Muscle of arm (tissue), 12 donors: Measurements from ENCODE around the gene TFF3. TPM values are rescaled to one million over a fixed set of nuclear protein-coding genes. Genes with fewer than 3 reads are reported as not detected.

Experiments
- DNase-seq: peaks from one replicate; pipeline ENCODE4 v3.0.0-alpha.2; 2013
- polyA plus RNA-seq, 12 donors: library from polyadenylated mRNA; unstranded; fragments of 120-200 nt; gene quantifications; one replicate each; pipeline ENCODE4 v1.2.1, GENCODE V29; 2013; ENCODE audit not compliant: insufficient read length in 12 of 12

TFF3 gene
- polyA plus RNA-seq, 12 donors = 0.75 to 218 (median 1.4) TPM; not detected in 1

- no peak for DNase-seq
These were observed 44.1 kb downstream of the TFF3 start for GRCh38 chr21:42271065-42271464.

- DNase-seq = no peak
These were observed 45.8 kb downstream of the TFF3 start for GRCh38 chr21:42269386-42269785.

GRCh38 chr21:42266971-42267556 lies 48.1 kb downstream of the TFF3 start:
- no peak for DNase-seq

GRCh38 chr21:42265231-42265812 lies 49.9 kb downstream of the TFF3 start:
- no peak for DNase-seq

GRCh38 chr21:42264245-42265195 lies 50.7 kb downstream of the TFF3 start:
- no peak for DNase-seq

- no peak for DNase-seq
These were observed 51.5 kb downstream of the TFF3 start for GRCh38 chr21:42263591-42264131.

DNA sequence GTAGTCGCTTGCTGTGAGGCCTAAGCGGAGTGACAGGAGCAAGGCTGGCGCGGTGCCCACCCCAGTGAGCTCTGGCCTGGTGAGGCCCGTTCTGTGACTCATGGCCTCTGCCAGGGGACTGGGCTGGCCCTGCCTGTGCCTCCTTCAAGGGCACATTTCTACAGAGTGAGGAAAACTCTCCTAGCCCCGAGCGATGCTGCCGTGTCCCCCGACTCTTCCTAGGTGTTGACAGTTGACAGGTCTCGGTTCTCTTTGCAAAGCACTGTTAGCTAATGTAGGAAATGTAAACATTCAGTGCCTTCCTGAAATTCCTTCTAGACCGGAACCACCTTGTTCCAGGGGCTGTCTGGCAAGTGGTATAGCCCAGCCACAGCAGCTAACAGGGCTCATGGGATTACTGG lies 52.4 kb downstream of the TFF3 start:
- no peak for DNase-seq

- DNase-seq = no peak
These were observed 53.4 kb downstream of the TFF3 start for GRCh38 chr21:42261829-42262200.

Other genes starting within 250 kb of the TFF3 start
- under 1 TPM in 1 of 12 donors, not detected in 11; 0.12 TPM for gene UMODL1, start 244.1 kb downstream of the TFF3 start, polyA plus RNA-seq
- gene ABCG1, start 96.3 kb downstream of the TFF3 start, polyA plus RNA-seq = 1 to 10 TPM in 11 of 12 donors, not detected in 1; 4.5 to 9.3 (median 6.8) TPM
- under 1 TPM in 1 of 12 donors, not detected in 11; 0.25 TPM for gene TFF2, start 35.6 kb upstream of the TFF3 start, polyA plus RNA-seq
- not detected for gene TFF1, start 51.1 kb upstream of the TFF3 start, polyA plus RNA-seq
- gene TMPRSS3, start 80.6 kb upstream of the TFF3 start, polyA plus RNA-seq = under 1 TPM in 2 of 12 donors, not detected in 10; 0.10 to 0.32 TPM
- gene UBASH3A, start 88.5 kb upstream of the TFF3 start, polyA plus RNA-seq = under 1 TPM in 7 of 12 donors, not detected in 5; 0.12 to 0.63 (median 0.15) TPM
- 1 to 10 TPM in 1 of 12 donors, under 1 TPM in 8, not detected in 3; 0.07 to 1.5 (median 0.21) TPM for gene RSPH1, start 180.8 kb upstream of the TFF3 start, polyA plus RNA-seq
- gene SLC37A1, start 198.4 kb upstream of the TFF3 start, polyA plus RNA-seq = 1 to 10 TPM in 11 of 12 donors, not detected in 1; 2.2 to 8.2 (median 2.9) TPM